Tibial artery (tissue), 4 donors: ENCODE measurements around the gene NCF4.

ENCODE experiments used
- DNase-seq, 2 donors: peaks; one replicate each; pipeline ENCODE4 v3.0.0-alpha.2; 2019
- H3K27ac ChIP-seq, 2 donors: fragments of 200-600 bp; sonication (generic) in 1 of 2; 1 replicate in 1 of 2; 2 replicates in 1 of 2; pipeline ENCODE4 v1.5.1; 2018 to 2019; ENCODE audit warnings: mild to moderate bottlenecking in 1 of 2
- H3K27me3 ChIP-seq, 2 donors: fragments of 200-600 bp; sonication (generic) in 1 of 2; one replicate each; pipeline versions ENCODE4 v1.5.1 to v1.6.0; 2016 to 2019
- H3K36me3 ChIP-seq, 3 donors: fragments of 200-600 bp; sonication (generic) in 2 of 3; one replicate each; pipeline ENCODE4 v1.5.1; 2016 to 2019; ENCODE audit warnings: mild to moderate bottlenecking in 2 of 3
- H3K4me1 ChIP-seq, 4 donors: fragments of 200-600 bp; sonication (generic) in 2 of 4; 1 replicate in 3 of 4; 2 replicates in 1 of 4; pipeline ENCODE4 v1.5.1; 2016 to 2019
- H3K4me3 ChIP-seq, 2 donors: fragments of 200-600 bp; sonication (generic) in 1 of 2; 1 replicate in 1 of 2; 2 replicates in 1 of 2; pipeline ENCODE4 v1.5.1; 2018 to 2019; ENCODE audit warnings: mild to moderate bottlenecking in 2 of 2
- H3K9me3 ChIP-seq, 3 donors: fragments of 200-600 bp; sonication (generic) in 1 of 3; one replicate each; pipeline ENCODE4 v1.5.1; 2016 to 2019
- CTCF ChIP-seq, 2 experiments: fragments of 200-600 bp in 1 of 2; fragments of 450-650 bp in 1 of 2; IDR thresholded peaks; one replicate each; pipeline ENCODE4 v1.5.1; 2017 to 2019; ENCODE audit warnings: antibody characterized with exemption in 2 of 2, mild to moderate bottlenecking in 1 of 2, moderate library complexity in 1 of 2
- intact Hi-C: fragments of 100-400 bp; cut with DNase I; formaldehyde crosslinking; loops from one replicate; pipeline ENCODE4 v1.15.0; 2023; ENCODE audit warnings: low total_unique reads

Gene NCF4

DNA sequence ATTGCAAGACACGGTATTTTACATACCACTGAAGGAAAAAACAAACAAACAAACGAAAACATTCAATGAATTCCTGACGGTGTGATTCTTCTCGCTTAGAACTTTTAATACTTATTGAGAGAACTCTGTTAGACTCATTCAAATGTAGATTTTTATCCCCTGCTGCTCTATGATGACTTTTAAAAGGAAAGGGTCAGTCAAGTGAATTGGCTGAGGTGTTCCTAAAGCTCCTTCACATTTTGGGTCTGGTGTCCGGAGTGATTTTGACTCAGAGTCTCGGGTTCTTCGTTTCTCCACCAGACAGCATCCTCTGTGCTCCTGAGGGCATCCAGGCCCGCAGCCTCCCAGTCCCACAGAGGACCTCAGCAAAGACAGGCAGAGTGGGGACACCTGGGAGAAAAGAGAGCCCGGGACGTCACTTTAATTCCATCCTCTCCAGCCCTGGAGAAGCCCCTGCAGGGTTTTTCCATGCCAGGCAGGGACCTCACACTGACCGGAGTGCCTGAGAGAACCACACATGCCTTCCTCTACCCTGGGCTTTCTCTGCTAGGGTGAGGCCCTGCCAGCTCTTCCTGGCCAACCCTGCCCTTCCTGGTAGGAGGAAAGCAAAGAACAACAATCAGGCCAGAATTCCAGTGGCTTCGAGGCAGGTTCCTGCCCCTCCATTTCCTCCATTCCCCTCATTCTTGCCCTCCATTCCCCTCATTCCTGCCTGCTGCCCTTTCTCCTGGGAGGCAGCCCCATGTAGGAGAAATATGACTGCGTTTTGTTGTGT lies 51.3 kb downstream of the NCF4 start:
- no peak for DNase-seq
- Histone ChIP-seq H3K4me1 (no peaks in the 10 kb centered on the region), H3K27ac (no peak overlapping the region), H3K36me3 (no peaks in the 10 kb centered on the region), H3K27me3 (peaks cover 0 to 9% of the 10 kb centered on the region in 2 donors), H3K9me3 (no peaks in the 10 kb centered on the region), H3K4me3 (no peak overlapping the region)
- TF ChIP-seq CTCF (IDR thresholded peaks at IDR 0.05), result no peak
- intact Hi-C loops, result no loop called here

DNA sequence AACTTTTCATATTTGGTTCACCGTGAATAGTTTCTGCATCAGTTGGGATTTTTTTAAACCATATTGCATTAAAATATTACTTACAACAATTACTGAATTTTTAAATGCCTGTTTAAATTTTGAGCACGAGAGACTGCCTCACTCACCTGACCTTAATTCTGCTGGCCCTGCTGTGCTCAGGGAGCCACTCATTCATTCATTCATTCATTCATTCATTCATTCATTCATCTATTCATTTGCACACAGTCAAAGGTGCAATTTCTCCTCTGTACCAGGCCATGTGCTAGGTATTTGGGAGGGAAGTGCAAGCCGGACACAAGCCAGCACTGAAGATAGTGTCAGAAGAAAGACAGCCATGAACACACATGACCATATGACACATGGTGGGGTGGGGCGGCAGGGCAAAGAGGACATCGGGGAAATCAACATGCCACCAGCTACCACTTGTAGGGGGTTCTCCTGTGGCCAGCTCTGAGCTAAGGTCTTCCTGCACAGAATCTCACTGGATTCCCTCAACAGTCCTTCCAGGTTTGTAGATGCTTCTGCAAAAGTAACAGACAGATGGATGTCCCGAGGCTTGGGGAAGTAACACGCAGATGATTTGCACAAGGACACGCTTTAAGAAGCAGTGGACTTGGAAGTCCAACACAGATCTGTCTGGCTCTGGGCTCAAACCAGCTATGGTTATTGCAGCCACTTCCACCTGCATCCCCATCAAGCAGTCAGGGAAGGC lies 52.1 kb downstream of the NCF4 start:
- Histone ChIP-seq H3K9me3 (no peaks in the 10 kb centered on the region), H3K27me3 (peaks cover 0 to 9% of the 10 kb centered on the region in 2 donors), H3K4me3 (peak overlapping the region in 1 of 2 donors; percentile 22), H3K4me1 (no peaks in the 10 kb centered on the region), H3K36me3 (no peaks in the 10 kb centered on the region), H3K27ac (no peak overlapping the region)
- intact Hi-C loops, result no loop called here
- no peak for TF ChIP-seq CTCF (IDR thresholded peaks at IDR 0.05)
- DNase-seq, result no peak

- peak; percentile 53 to 70 for DNase-seq
- Histone ChIP-seq H3K27me3 (peaks cover 0 to 9% of the 10 kb centered on the region in 2 donors), H3K4me1 (no peaks in the 10 kb centered on the region), H3K36me3 (no peaks in the 10 kb centered on the region), H3K4me3 (peak within 1 kb of the TSS; percentile 22 to 26), H3K9me3 (peaks cover 0 to 1% (median 0%) of the 10 kb centered on the region in 3 donors), H3K27ac (no peak within 1 kb of the TSS)
- intact Hi-C loops, result no loop called here
- no peak for TF ChIP-seq CTCF (IDR thresholded peaks at IDR 0.05)
These were observed 52.9 kb downstream of the NCF4 start, which contains the start of gene CSF2RB for GRCh38 chr22:36913427-36914389. Gene CSF2RB, plus strand, starts transcription at chr22:36913628. Its CDS starts 8,580 bp downstream, at chr22:36922208.

GRCh38 chr22:36914390-36914752 lies 53.6 kb downstream of the NCF4 start:
- Histone ChIP-seq H3K4me1 (no peaks in the 10 kb centered on the region), H3K27ac (no peak overlapping the region), H3K36me3 (no peaks in the 10 kb centered on the region), H3K9me3 (peaks cover 0 to 6% (median 5%) of the 10 kb centered on the region in 3 donors), H3K27me3 (peaks cover 0 to 9% of the 10 kb centered on the region in 2 donors), H3K4me3 (peak overlapping the region in 1 of 2 donors; percentile 26)
- intact Hi-C loops, result no loop called here
- no peak for TF ChIP-seq CTCF (IDR thresholded peaks at IDR 0.05)
- DNase-seq, result no peak

DNA sequence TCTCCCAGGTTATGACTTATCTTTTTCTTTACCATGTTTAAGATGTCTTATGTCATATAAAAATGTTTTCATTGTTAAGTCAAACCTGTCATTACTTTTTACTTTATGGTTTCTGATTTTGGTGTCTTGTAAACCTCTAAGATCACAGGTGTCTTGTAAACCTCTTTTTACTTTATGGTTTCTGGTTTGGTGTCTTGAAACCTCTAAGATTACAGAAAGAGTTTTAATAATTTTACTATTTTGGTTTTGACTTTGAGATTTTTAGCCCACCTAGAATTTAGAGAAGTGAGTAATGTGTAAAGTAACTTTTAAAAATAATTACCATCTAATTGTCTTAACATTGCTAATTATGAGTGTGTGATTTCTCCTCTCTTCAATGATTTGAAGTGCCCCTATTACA lies 55.2 kb downstream of the NCF4 start:
- H3K9me3 ChIP-seq, result peaks cover 0 to 7% (median 5%) of the 10 kb centered on the region in 3 donors
- no peaks in the 10 kb centered on the region for H3K36me3 ChIP-seq
- H3K4me1 ChIP-seq, result no peaks in the 10 kb centered on the region
- peaks cover 0 to 9% of the 10 kb centered on the region in 2 donors for H3K27me3 ChIP-seq
- intact Hi-C loops, result no loop called here
- TF ChIP-seq CTCF (IDR thresholded peaks at IDR 0.05), result no peak
- DNase-seq, result no peak
- H3K27ac ChIP-seq, result no peak overlapping the region
- no peak overlapping the region for H3K4me3 ChIP-seq
